GM19035 (cell line): Measurements from ENCODE around the gene RNF150.
"Not testable (repeated sequence)": the region's sequence is repeated elsewhere in the genome, so short reads cannot be mapped to it uniquely, and the experiment has no call there.

ENCODE experiments used
- ATAC-seq: cut with Tn5 transposase; IDR thresholded peaks from one replicate; pipeline ENCODE4 v1.9.1; 2021; ENCODE audit not compliant: unreplicated experiment

RNF150 gene

DNA sequence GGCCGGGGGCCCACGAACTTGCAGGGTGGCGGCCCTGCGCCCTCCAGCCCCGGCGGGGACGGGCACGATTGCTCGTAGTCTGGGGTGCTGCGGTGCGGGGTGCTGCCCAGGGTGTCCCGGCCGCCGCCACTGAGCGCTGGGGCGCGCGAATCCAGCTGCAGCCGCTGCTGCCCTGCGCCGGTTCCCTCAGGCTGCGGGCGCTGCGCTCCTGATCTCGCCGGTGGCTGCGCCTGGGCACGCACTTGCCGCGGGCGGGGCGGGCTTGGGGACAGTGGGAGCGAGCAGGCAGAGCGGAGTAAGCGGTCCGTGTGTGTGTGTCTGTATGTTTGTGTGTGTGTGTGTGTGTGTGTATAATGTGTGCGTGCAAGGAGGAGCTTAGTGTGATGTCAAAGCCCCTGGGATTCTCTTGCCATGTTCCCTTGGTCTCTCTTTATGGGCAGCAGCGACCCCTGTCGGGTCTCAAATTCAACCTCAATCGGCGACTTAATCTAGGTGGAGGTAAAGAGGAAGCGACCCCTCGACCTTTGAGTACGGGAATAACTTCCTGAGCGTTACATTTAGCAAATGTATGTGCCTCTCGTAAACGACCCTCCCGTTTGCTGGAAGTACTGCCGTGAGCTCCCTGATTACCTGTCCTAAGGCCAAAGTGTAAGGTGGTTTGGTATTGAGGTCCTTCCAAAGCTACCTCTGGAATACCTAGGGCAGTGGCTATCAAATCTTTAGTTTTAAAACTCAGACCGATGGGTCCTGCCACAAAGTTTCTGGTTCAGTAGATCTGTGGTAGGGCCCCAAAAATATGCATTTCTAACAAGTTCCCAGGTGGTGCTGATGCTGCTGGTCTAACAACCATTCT is at the start of gene RNF150:
RNF150 (minus strand) TSS at position 324 of the 853 bp plus-strand sequence.
- ATAC-seq, result peak; percentile 63

DNA sequence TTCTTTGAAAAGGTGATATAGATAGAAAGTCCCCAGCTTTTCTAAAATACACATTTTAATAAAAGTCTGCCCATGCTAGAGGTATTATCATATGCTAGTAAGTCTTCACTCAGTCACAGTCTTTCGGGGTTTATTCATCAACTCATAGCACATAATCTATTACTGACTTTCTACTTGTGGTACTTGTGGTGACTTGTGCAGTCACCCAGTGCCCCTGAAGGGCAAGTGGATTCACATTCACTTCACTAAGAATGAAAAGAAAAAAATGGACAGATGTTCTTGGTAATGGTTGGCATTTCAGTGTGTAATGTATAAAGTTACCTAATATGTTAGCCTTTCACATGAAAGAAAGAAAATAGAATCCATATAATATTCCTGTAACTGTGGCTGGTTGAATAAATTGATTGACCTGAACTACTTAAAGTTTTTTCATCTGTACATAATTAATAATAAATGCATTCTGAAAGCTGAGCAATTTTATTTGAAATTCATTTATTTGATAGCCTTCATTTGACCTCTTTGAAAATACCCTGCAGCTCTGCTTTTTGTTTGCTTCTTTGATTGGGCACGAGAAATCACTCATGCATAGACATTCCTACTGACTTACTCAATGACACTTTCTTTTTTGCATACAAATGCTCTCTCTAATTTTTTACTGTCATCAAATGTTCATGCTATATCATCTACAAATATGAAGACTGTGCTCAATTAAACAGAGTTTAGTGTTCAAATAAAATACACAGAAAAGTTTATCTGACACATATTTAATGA is 47.9 kb upstream of the RNF150 start:
- ATAC-seq, result no peak

GRCh38 chr4:141179474-141180373 is 46.5 kb upstream of the RNF150 start:
- ATAC-seq, result no peak

DNA sequence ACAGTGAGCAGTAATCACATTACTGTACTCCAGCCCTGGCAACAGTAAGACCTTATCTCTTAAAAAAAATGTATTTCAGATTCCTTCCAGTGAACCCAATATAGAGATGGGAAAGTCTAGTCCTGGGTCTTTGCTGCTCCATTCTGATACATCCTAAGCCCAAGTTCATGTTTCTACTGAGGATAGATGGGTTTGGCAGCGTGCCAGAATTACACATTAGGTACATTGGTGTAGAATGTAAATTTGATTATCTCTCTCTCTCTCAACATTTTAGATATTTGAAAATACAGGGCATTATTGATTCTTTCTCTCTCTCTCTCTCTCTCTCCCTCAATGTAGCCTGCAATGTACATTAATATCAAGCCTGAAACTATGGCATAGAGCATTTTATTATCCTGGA is 43.9 kb upstream of the RNF150 start:
- no peak for ATAC-seq

DNA sequence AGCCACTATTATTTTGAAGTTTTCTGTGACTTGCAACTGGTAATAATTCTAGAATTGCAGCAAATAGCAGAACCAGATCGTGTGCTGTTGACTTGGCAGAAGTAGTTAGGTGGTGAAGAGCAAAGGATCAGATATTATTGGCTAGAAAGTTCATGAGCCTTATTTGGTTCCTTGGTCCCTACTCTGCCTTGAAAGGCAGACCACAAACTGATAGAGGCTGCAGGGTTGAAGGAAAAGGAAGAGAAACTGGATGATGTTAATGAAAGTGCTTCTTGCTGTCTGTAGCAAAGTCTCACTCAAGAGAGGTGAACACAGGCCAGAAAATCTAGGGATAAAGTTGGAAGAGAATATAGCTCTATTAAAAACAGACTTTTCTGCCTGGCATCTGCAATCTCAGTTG is 41.2 kb upstream of the RNF150 start:
- no peak for ATAC-seq

GRCh38 chr4:141170671-141171070 is 37.4 kb upstream of the RNF150 start:
- no peak for ATAC-seq

DNA sequence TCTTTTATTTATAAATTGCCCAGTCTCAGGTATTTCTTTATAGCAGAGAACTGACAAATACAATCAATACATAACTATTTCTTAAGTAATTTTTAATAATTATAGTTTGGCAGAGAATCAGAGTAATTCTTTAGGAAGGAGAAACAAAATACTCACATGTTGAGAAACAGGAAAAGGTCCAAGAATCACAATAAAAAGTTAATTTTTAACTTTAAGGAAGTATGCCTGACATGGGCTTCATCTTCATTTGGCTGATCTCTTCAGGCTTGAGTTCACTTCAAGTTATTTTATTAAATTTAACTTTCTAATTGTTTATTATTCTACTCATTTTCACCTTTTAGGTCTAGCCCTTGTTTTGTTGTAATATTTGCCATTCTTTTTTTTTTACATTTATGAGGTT is 36.1 kb upstream of the RNF150 start:
- ATAC-seq, result no peak

GRCh38 chr4:141165001-141165400 is 31.7 kb upstream of the RNF150 start:
- ATAC-seq, result not testable (repeated sequence)

- no peak for ATAC-seq
These were observed 25.8 kb upstream of the RNF150 start for GRCh38 chr4:141159027-141159426.

GRCh38 chr4:141158219-141158618 is 24.9 kb upstream of the RNF150 start:
- ATAC-seq, result peak; percentile 67

DNA sequence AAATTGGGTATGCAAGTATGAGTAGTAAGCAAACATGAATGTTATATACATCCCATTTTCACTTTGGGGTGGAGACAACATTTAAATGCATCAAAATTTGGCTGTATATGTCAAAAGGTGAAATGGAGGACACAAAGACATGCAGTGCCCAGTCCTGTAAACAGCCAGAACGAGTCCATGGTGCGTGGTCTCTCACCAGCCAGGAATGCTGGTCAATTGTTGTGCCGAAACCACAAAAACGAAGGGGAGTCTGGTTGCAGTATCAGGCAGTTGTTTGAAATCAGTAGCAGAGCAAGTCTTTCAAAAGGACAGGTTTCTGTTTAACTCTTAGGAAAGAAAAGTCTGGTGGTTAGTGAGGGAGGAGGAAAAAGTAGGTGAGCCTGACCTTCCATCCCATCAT is 22.3 kb upstream of the RNF150 start:
- no peak for ATAC-seq

GRCh38 chr4:141154725-141155124 is 21.5 kb upstream of the RNF150 start:
- no peak for ATAC-seq

GRCh38 chr4:141153751-141154510 is 20.7 kb upstream of the RNF150 start:
- ATAC-seq, result no peak

- ATAC-seq, result no peak
These were observed 10.9 kb upstream of the RNF150 start for GRCh38 chr4:141144207-141144606.

- ATAC-seq, result no peak
These were observed 9.2 kb upstream of the RNF150 start for GRCh38 chr4:141142423-141142822.

GRCh38 chr4:141140391-141141200 is 7.3 kb upstream of the RNF150 start:
- no peak for ATAC-seq

- ATAC-seq, result no peak
These were observed 1.0 kb upstream of the RNF150 start for GRCh38 chr4:141133999-141134995.

DNA sequence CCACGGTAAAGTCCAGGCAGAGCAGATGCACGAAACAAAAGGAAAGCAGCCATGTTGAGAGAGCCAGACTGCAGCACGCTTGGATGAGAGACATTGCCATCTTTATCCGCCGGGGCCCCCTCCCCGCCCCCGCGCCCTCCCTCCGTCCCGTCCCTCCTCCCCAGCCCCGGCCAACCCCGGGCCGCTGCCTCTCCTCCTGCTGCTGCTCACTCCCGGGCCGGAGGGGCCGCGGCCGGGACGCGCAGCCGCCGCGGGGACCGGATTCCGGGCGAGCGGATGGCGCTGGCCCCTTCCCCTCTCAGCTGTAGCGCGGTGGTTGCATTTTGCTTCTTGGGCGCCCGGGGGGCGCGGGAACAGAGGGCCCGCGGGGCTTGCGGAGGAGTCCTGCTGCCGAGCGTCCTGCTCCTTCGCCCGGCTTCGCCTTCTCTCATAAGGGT is 542 bp downstream of the RNF150 start:
- ATAC-seq, result peak; percentile 34
